Large intestine (tissue), 3 donors: ENCODE results near the gene KCNMB1. TPM values are rescaled to one million over a fixed set of nuclear protein-coding genes. Genes with fewer than 3 reads are reported as not detected.

Experiments
- DNase-seq, 2 donors: peaks; one replicate each; pipeline versions ENCODE4 v3.0.0 to v3.0.0-alpha.2; 2013
- H3K27ac ChIP-seq: one replicate; pipeline ENCODE4 v1.5.1; 2013; ENCODE audit warnings: low read length
- H3K27me3 ChIP-seq: 2 replicates; pipeline ENCODE4 v1.6.1; 2013; ENCODE audit warnings: low read length; ENCODE audit not compliant: control insufficient read depth, insufficient read depth
- H3K36me3 ChIP-seq: 2 replicates; pipeline ENCODE4 v1.6.1; 2013; ENCODE audit warnings: low read length; ENCODE audit not compliant: control insufficient read depth, insufficient read depth
- H3K4me1 ChIP-seq: one replicate; pipeline ENCODE4 v1.6.1; 2013; ENCODE audit warnings: low read length; ENCODE audit not compliant: control insufficient read depth, insufficient read depth
- H3K4me3 ChIP-seq: one replicate; pipeline ENCODE4 v1.5.1; 2013; ENCODE audit warnings: low read length
- H3K9me3 ChIP-seq: one replicate; pipeline ENCODE4 v1.6.1; 2013; ENCODE audit warnings: mild to moderate bottlenecking, low read depth, low read length, moderate library complexity; ENCODE audit not compliant: control insufficient read depth
- WGBS: methylation state at CpG from one replicate; pipeline ENCODE4 v1.1.5; 2013; ENCODE audit warnings: low lambda C conversion rate; ENCODE audit not compliant: insufficient coverage; 5-methylcytosine and 5-hydroxymethylcytosine counted together
- polyA plus RNA-seq: library from polyadenylated mRNA; unstranded; fragments of 120-200 nt; gene quantifications from one replicate; pipeline ENCODE4 v1.2.1, GENCODE V29; 2013

KCNMB1 gene
- polyA plus RNA-seq, 1 donor = 6.5 TPM

DNA sequence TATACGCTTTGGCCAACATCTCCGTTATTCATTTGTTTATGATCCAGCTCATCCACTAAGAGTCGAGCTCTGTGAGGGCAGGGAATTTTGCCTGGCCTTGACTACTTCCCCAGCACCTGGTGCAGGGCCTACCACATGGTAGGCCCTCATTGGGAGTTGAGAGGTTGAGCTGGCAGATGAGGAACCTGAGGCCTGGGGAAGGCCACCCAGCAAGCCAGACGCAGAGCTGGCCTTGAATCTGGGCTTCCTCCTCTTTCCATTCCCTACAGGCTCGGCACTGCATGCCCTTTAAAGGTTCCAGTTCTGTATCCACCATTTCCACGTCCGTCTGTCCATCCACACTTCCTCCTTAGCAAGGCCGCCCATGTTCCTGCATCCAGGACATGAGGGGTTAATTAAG, 24.2 kb downstream of the KCNMB1 start:
- Histone ChIP-seq H3K4me1 (no peaks in the 10 kb centered on the region), H3K27me3 (no peaks in the 10 kb centered on the region), H3K4me3 (no peak overlapping the region), H3K36me3 (no peaks in the 10 kb centered on the region), H3K9me3 (no peaks in the 10 kb centered on the region), H3K27ac (no peak overlapping the region)
- DNase-seq = no peak
- no CpG with 5 or more reads among the region's 8 CpGs for WGBS

DNA sequence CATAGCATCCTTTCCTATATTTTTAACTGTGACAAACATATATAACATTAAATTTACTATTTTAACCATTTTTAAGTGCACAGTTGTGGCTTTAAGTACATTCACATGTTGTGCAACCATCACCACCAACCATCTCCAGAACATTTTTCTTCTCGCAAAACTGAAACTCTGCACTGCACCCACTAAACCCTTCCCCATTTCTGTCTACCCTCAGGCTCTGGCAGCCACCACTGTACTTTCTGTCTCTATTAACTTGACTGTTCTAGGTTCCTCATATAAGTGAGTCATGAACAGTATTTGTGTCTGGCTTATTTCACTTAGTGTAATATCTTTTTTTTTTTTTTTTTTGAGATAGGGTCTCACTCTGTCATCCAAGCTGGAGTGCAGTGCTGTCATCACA, 25.5 kb downstream of the KCNMB1 start:
- Histone ChIP-seq H3K36me3 (no peaks in the 10 kb centered on the region), H3K9me3 (no peaks in the 10 kb centered on the region), H3K27me3 (no peaks in the 10 kb centered on the region), H3K4me1 (no peaks in the 10 kb centered on the region), H3K27ac (no peak overlapping the region), H3K4me3 (no peak overlapping the region)
- DNase-seq = no peak
- no CpG with 5 or more reads among the region's 1 CpG for WGBS

GRCh38 chr5:170362656-170363055, 26.5 kb downstream of the KCNMB1 start:
- peaks cover 3% of the 10 kb centered on the region for H3K4me1 ChIP-seq
- no peak for DNase-seq
- no CpG with 5 or more reads among the region's 6 CpGs for WGBS
- no peak overlapping the region for H3K27ac ChIP-seq
- no peaks in the 10 kb centered on the region for H3K9me3 ChIP-seq
- no peaks in the 10 kb centered on the region for H3K27me3 ChIP-seq
- no peak overlapping the region for H3K4me3 ChIP-seq
- no peaks in the 10 kb centered on the region for H3K36me3 ChIP-seq

GRCh38 chr5:170362102-170362501, 27.1 kb downstream of the KCNMB1 start:
- H3K4me3 ChIP-seq = no peak overlapping the region
- no peaks in the 10 kb centered on the region for H3K36me3 ChIP-seq
- WGBS = no CpG with 5 or more reads among the region's 7 CpGs
- no peaks in the 10 kb centered on the region for H3K9me3 ChIP-seq
- H3K27me3 ChIP-seq = no peaks in the 10 kb centered on the region
- DNase-seq = no peak
- H3K4me1 ChIP-seq = peaks cover 3% of the 10 kb centered on the region
- H3K27ac ChIP-seq = no peak overlapping the region

- Histone ChIP-seq H3K4me3 (no peak overlapping the region), H3K27ac (no peak overlapping the region), H3K9me3 (no peaks in the 10 kb centered on the region), H3K36me3 (no peaks in the 10 kb centered on the region), H3K27me3 (no peaks in the 10 kb centered on the region), H3K4me1 (peaks cover 3% of the 10 kb centered on the region)
- WGBS = no CpG with 5 or more reads among the region's 5 CpGs
- DNase-seq = no peak
Measured at GRCh38 chr5:170361616-170362015, 27.6 kb downstream of the KCNMB1 start.

- no peak overlapping the region for H3K27ac ChIP-seq
- DNase-seq = no peak
- H3K36me3 ChIP-seq = no peaks in the 10 kb centered on the region
- no peaks in the 10 kb centered on the region for H3K9me3 ChIP-seq
- H3K27me3 ChIP-seq = no peaks in the 10 kb centered on the region
- no peak overlapping the region for H3K4me3 ChIP-seq
- no CpG with 5 or more reads among the region's 5 CpGs for WGBS
- H3K4me1 ChIP-seq = peaks cover 3% of the 10 kb centered on the region
Measured at GRCh38 chr5:170361116-170361515, 28.1 kb downstream of the KCNMB1 start.

GRCh38 chr5:170360709-170361108, 28.5 kb downstream of the KCNMB1 start:
- Histone ChIP-seq H3K27ac (no peak overlapping the region), H3K4me3 (no peak overlapping the region), H3K4me1 (peaks cover 3% of the 10 kb centered on the region), H3K27me3 (peaks cover 2% of the 10 kb centered on the region), H3K9me3 (no peaks in the 10 kb centered on the region), H3K36me3 (no peaks in the 10 kb centered on the region)
- no peak for DNase-seq
- WGBS = no CpG with 5 or more reads among the region's 8 CpGs

DNA sequence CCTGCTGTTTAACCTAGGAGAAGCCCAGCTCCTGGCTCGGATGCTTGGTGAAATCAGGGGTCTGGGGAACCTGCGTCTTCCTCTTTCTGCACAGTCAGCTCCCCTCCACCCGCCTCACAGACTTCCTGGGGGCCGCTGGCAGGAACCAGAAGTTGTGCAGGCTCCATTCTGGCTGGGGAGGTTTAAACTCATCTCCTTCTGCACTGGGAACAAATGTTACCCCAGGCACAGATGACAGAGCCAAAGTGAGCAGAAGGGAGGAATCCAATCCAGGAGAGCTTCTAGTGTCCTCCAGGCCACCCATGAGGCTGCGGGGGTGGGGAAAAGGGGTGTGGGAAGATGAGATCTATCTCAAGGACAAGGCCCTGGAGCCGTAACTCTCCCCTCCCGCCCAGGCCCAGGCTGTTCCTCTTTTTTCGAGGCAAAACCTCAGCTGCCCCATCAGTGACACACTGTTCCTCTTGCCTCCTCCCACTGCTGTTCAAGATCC, 31.2 kb downstream of the KCNMB1 start:
- H3K27me3 ChIP-seq = peaks cover 4% of the 10 kb centered on the region
- peak in 1 of 2 donors; percentile 24 for DNase-seq
- H3K4me1 ChIP-seq = peaks cover 10% of the 10 kb centered on the region
- no peaks in the 10 kb centered on the region for H3K9me3 ChIP-seq
- no peak overlapping the region for H3K4me3 ChIP-seq
- H3K27ac ChIP-seq = no peak overlapping the region
- WGBS = no CpG with 5 or more reads among the region's 8 CpGs
- no peaks in the 10 kb centered on the region for H3K36me3 ChIP-seq

GRCh38 chr5:170355601-170356098, 33.5 kb downstream of the KCNMB1 start:
- no peaks in the 10 kb centered on the region for H3K36me3 ChIP-seq
- H3K27me3 ChIP-seq = peaks cover 9% of the 10 kb centered on the region
- H3K9me3 ChIP-seq = no peaks in the 10 kb centered on the region
- no peak overlapping the region for H3K4me3 ChIP-seq
- H3K27ac ChIP-seq = no peak overlapping the region
- peaks cover 10% of the 10 kb centered on the region for H3K4me1 ChIP-seq
- peak in 1 of 2 donors; percentile 10 for DNase-seq
- WGBS = no CpG with 5 or more reads among the region's 8 CpGs

DNA sequence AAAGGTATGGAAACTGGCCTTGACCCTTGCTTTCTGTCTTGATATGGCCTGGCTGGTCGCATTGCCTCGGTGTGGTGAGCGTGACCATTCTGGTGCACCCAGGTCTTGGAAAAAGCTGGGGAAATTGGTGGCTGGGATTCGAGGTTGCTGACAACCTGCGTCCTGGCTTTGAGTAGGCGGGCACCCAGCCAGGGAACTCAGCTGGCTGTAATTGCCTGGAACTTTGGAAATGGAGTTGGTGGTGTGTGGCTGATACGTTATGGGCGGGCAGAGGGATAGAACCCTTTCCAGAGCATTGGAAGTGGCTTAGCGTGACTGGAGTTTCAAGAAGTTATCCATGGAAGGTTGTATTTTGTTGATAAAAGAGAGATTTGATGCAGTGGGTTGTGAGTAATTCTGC, 35.2 kb downstream of the KCNMB1 start:
- H3K36me3 ChIP-seq = no peaks in the 10 kb centered on the region
- no peaks in the 10 kb centered on the region for H3K9me3 ChIP-seq
- no peak overlapping the region for H3K27ac ChIP-seq
- H3K27me3 ChIP-seq = peaks cover 9% of the 10 kb centered on the region
- H3K4me1 ChIP-seq = peaks cover 10% of the 10 kb centered on the region
- H3K4me3 ChIP-seq = no peak overlapping the region
- DNase-seq = no peak
- no CpG with 5 or more reads among the region's 9 CpGs for WGBS

DNA sequence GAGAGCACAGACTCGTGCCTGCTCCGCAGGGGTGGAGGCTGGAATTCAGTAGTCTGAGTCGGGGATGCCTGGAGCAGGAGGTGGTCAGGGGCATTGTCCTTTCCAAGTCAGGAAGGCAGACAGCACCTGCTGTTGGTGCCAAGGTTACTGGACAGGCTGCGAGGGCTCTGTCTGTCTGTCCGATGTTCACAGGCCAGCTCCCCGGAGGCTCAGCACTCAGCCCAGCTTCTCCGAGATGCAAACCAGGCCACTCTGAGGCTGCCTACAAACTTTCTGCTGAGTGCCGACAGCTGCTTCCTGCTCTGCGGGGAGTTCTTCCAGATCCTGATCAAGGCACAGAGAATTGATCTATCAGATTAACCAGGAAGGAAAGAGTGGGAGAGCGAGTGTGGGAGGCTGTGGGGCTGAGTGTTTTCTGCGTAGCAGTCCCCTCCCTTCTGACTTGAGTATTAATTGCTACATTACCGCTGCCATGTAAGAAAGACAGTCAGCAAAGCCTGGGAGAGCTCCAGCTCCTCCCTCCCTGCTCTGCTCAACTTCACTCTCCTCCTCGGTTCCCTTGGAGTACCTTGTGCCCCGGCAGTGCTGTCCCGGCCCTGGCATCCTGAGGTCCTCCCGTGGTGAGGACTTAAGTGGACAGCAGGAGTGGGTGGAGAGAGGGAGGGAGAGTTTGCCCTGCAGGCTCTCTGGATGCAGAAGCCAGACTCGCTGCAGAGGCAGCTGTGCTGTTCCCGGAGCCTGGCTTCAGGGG, 36.0 kb downstream of the KCNMB1 start:
- Histone ChIP-seq H3K36me3 (no peaks in the 10 kb centered on the region), H3K27ac (no peak overlapping the region), H3K4me1 (peaks cover 7% of the 10 kb centered on the region), H3K4me3 (no peak overlapping the region), H3K27me3 (peaks cover 12% of the 10 kb centered on the region), H3K9me3 (no peaks in the 10 kb centered on the region)
- WGBS = 40% methylated on average over 1 of the region's 18 CpGs
- DNase-seq = no peak
